ENCODE data around the gene MX1.
A peak's percentile ranks its signal among the peaks of the same experiment; 100 is the strongest.

MX1 gene

DNA sequence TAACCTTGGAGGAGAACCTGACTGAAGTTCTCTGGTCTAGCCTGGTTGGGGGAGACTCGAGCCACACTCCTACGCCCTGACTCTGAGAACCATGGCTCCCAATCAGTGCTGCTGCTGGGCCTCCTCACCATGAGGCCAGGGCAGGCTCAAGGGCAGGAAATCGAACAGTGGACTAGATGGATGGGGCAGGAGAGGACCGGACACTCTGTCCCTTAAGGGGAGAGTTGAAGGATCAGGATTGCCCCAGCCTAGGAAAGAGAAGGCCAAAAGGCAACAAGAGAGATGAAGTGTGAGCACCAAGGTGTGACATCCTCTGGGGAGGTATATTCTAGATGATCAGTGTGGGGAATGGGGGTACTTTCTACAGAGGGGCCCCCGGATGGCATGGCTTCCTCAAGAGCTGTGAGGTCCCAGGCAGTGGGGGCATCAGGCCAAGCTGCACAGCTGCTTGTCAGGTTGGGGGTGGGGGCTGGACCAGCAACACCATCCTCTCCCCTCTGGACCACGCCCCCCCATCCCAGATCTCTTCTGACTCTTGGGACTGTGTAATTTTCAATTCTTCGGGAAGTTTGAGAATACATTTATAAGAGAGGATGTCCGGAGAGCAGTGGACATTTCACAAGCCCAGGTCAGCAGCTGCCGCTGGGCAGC lies 34.0 kb downstream of the MX1 start:
- no peak for DNase-seq (ENCODE audit: low read depth in 1 of 2, low spot score in 1 of 2)
- no peak overlapping the region for H3K4me3 ChIP-seq (replicated peaks; ENCODE audit: insufficient read depth, low read length)
- H3K27ac ChIP-seq (replicated peaks) = no peak overlapping the region
- H3K27me3 ChIP-seq (ENCODE audit: insufficient read depth, poor library complexity, severe bottlenecking) = no peaks in the 10 kb centered on the region
- TF ChIP-seq CTCF (IDR thresholded peaks at IDR 0.05; ENCODE audit: insufficient read depth, low read length) = no peak
- TF ChIP-seq SPI1 (IDR thresholded peaks at IDR 0.05; ENCODE audit: borderline replicate concordance, low read depth) = no peak
- no peak for TF ChIP-seq POLR2AphosphoS5 (IDR thresholded peaks at IDR 0.05; ENCODE audit: low read depth)
- TF ChIP-seq GABPA (IDR thresholded peaks at IDR 0.05; ENCODE audit: low read depth) = no peak
- TF ChIP-seq REST (IDR thresholded peaks at IDR 0.05; ENCODE audit: insufficient replicate concordance, low read depth) = no peak

GRCh38 chr21:41460578-41461527 lies 34.8 kb downstream of the MX1 start:
- TF ChIP-seq POLR2AphosphoS5 (IDR thresholded peaks at IDR 0.05; ENCODE audit: low read depth) (no peak), CTCF (IDR thresholded peaks at IDR 0.05; ENCODE audit: insufficient read depth, low read length) (peak; percentile 82), SPI1 (IDR thresholded peaks at IDR 0.05; ENCODE audit: borderline replicate concordance, low read depth) (no peak)
- Histone ChIP-seq H3K4me3 (replicated peaks; ENCODE audit: insufficient read depth, low read length) (no peak overlapping the region), H3K27ac (replicated peaks) (no peak overlapping the region), H3K27me3 (ENCODE audit: insufficient read depth, poor library complexity, severe bottlenecking) (no peaks in the 10 kb centered on the region)
- DNase-seq (ENCODE audit: low read depth in 1 of 2, low spot score in 1 of 2) = peak; percentile 15 to 64

DNA sequence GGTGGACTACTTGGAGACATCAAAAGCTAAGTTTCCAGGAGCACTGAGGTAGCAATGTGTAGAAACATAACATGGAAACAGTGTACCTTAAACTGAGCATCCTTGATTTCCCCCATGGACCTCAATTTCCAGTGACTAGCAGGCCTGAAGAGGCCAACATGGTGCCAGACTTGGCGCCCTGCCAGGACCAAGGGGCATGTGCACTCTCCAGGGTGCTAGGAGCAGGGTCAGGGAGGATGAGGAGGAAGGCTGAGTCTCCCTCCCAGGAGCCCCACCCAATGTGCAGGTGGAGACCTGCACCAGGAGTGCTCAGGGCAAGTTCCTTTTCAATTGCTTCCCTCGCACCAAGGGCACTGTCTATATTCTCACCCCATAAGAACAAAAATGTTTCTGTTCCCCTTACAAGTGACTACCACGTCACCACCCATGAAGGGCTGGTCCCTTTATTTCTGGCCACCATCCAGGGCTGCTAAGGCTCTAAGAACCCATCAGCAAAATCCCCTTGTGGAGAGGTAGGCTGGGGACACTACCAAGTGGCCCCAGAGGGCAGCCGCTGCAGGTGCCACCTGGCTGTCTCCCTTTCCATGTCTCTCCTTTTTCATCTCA lies 39.2 kb downstream of the MX1 start:
- no peak for DNase-seq (ENCODE audit: low read depth in 1 of 2, low spot score in 1 of 2)
- H3K27me3 ChIP-seq (ENCODE audit: insufficient read depth, poor library complexity, severe bottlenecking) = peaks cover 2% of the 10 kb centered on the region
- H3K4me3 ChIP-seq (replicated peaks; ENCODE audit: insufficient read depth, low read length) = no peak overlapping the region
- H3K27ac ChIP-seq (replicated peaks) = no peak overlapping the region
- TF ChIP-seq GABPA (IDR thresholded peaks at IDR 0.05; ENCODE audit: low read depth) = no peak
- peak; percentile 48 for TF ChIP-seq REST (IDR thresholded peaks at IDR 0.05; ENCODE audit: insufficient replicate concordance, low read depth)
